GM20431 (cell line): ENCODE results near the gene TWIST2.

ENCODE experiments used
- in situ Hi-C: fragments of 300-500 bp; cut with MseI, MboI; formaldehyde crosslinking; loops from one replicate; pipeline ENCODE4 v1.15.0; 2020; ENCODE audit warnings: low sequenced_read_pairs; ENCODE audit not compliant: unreplicated experiment

TWIST2 gene

DNA sequence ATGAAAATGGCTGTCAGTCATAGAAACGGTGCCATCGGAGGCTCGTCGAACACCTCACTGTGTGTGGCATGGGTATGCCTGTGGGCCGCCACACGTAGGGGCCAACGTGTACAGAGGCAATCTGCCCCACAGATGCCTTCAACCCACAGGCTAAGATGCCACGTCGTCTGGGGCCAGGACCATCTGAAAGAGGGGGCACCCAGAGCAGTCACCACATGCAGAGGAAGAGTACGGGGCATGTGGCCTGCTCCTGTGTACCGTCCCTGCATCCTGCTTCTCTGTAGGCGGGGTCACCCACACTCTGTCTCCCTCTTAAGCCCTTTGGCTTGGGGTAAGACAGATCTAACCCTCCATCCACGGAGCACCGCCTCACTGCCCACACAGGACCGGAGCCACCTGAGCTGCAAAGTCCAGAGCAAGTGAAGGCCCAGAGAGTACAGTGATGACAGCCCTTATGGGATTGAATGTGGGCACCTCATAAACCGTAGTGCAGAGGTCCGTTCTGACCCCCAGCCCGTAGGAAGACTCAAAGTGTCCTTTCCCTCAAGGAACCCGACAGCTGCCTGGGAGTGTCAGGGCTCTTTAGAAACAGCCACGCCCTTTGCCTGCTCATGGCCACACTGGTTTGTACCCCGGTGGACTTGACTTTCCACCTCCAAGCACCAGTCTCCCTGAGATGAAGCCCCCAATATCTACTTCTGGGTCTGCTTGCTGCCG, 66.2 kb downstream of the TWIST2 start:
- in situ Hi-C loops: no loop called here

DNA sequence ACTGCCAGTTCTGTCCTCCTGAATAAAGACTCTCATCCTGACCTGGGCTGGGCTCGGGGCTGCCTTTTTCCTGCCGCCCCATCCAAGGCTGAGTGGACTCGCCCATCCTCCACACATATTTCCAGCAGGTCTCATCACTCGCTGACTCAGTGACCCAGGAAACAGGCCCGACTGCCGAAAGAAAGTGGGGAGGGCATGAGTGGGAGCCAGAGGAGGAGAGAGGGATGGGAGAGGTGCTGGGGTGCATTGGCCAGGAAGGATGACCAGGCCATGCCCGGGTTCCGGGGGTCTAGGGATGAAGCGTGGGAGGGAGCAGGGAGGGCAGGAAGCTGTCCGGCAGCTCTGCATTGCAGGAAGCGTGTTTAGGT, 66.7 kb downstream of the TWIST2 start:
- in situ Hi-C loops: no loop called here

DNA sequence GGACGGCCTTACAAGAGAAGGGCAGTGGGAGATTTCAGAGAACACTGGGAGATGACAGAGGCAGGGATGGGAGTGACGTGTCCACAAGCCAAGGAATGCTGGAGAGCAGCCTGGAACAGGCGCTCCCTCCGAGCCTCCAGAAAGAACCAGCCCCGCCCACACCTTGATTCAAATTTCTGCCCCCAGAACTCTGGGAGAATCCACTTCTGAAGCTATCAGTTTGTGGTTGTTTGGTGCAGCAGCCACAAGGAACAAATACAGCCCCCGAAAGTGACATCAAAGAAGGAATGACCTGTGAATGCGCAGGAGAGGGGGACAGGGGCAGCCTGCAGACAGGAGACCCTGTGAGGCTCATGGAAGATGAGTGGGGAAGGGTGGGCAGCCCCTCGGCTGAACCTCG, 67.3 kb downstream of the TWIST2 start:
- in situ Hi-C loops: no loop called here

DNA sequence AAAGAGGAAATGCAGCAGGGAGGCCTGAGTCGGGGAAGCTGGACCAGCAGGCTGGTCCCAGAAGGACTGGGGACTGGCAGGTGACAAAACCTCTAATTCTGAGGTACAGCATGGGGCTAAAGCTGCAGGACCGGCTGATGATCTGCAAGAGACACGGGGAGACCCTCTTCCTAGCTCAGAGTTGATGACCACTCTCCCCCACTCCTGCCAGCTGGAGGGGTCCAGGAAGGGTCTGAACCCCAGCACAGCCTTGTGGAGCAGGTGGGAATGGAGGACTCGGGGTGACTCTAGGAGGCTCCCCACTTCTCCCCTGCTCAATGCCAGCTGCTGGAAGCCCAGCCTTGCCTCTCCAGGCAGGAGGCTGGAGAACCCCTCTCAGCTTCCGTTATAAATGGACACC, 67.7 kb downstream of the TWIST2 start:
- in situ Hi-C loops: no loop called here

DNA sequence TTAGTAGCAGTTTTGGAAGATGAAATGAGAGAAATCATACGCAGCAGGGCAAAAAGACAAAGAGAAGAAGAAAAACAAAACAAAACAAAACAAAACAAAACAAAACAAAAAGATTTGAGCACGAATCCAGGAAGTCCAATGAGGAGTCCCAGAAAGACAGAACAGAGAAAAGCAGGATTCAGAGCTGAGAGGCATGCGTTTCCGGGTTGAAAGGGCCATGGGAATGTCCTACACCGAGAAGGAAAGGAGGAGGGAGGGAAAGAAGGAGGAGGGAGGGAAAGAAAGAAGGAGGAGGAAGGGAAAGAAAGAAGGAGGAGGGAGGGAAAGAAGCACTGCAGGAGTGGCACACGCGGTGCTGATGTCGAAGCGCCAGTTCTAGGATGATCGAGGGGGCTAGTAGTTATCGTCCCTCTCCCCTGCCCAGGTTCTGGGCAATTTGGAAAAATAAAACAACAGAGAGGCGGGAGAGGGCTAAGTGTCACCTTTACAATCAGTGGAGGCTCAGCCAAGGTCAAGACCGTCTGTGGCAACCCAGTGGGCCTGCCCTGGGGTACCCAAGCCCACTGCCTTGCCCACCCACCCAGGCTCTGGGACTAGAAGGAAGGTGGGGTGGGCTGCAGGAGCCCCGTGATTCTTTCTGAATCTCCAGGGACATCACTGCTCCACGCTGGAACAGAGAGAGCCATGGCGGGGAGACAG, 68.4 kb downstream of the TWIST2 start:
- in situ Hi-C loops: no loop called here

DNA sequence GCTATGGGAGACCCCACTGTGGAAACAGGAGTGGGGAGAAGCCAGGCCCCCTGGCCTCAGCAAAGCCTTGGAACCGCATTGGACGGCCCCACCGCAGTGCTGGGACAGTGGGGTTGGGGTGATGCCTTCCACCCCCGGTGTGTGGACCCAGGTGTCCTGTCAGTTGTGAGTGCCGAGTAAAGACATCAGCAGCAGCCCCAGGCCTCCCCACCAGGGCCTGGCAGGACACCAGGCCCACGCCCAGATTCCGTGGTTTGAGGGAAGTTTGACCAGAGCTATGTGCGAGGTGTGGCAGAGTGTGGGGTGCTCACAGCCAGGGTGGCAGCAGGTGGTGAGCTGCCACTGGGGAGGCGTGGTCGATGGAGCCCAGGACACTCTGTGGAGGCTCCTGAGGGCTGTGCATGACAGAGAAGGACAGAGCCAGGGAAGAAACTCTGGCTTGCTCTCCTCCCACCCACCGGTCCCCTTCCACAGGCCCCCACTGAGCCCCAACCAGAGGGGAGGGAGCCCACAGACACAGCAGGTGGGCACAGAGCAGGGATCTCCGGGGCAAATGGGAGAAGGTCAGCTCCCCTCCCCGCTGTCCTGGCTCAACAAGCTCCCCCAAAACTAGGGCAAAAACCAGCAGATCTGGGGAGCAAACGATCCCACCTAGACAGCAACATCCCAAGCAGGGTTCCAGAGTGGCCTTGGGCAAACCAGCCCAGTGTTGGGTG, 69.1 kb downstream of the TWIST2 start:
- in situ Hi-C loops: no loop called here

DNA sequence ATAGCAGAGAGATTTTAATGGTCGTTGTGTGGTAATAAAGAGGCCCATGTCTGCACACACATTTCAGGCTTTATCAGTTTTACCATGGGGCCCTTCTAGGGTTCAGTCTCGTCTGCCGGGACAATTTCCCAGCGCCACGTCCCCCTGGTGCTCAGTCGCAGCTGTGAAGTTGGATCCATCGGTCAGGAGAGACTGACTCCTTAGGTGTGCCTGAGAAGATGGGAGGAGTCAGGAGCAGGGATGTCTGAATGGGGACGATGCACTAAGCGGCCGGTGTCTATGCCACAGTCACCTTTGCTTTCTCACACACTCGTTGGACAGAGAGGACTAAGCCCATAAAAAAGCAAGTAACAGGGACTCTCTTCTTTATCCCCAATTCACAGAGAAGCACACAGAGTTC, 71.4 kb downstream of the TWIST2 start:
- in situ Hi-C loops: no loop called here

DNA sequence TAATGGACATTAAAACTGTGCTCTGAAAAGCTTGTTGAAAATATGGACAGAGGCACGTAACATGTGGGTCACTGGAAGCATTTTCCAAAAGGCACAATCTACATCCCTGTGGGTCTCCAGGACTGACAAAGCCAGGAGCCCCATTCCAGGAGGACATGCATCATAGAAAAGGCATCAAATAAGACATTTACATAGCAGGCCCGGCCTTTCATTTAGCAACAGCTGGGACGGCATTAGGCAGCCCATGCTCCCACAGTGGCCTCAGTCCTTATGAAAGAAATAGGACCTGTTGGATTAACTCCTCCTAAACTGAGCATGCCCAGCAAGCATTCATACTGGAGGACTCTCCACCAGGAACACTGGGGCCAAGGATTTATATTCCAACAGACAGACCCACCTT, 72.2 kb downstream of the TWIST2 start:
- in situ Hi-C loops: no loop called here

DNA sequence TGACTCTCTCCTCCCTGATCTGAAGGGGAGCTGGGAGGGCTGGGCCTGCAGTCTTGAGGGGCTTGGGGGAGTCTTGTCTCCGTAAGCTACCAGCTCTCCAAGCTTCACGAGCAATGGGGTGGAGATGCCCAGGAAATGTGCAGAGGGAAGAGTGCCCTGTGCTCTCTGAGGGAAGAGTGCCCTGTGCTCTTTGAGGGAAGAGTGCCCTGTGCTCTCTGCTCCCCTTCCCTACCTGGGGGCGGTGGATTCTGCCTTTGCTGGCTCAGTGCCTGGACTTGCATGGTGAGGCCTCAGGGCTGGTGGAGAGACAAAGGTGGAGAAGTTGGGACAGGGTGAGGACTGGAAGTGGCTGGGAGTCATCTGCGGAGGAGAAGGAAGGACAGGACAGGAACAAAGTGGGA, 72.7 kb downstream of the TWIST2 start:
- in situ Hi-C loops: no loop called here

DNA sequence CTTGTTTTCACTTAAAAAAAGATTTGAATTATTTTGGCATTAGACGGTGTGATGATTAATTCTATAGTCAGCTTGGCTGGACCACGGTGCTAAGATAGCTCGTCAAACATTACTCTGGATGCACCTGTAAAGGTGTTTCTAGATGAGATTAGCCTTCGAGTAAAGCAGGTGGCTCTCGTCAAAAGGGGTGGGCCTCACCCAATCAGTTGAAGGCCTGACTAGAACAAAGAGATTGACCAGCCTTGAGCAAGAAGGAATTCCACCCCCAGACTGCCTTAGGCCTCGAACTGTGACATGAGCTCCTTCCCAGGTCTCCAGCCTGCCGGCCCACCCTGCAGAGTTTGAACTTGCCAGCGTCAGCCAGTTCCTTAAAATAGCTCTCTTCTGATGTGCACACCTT, 73.4 kb downstream of the TWIST2 start:
- in situ Hi-C loops: no loop called here

DNA sequence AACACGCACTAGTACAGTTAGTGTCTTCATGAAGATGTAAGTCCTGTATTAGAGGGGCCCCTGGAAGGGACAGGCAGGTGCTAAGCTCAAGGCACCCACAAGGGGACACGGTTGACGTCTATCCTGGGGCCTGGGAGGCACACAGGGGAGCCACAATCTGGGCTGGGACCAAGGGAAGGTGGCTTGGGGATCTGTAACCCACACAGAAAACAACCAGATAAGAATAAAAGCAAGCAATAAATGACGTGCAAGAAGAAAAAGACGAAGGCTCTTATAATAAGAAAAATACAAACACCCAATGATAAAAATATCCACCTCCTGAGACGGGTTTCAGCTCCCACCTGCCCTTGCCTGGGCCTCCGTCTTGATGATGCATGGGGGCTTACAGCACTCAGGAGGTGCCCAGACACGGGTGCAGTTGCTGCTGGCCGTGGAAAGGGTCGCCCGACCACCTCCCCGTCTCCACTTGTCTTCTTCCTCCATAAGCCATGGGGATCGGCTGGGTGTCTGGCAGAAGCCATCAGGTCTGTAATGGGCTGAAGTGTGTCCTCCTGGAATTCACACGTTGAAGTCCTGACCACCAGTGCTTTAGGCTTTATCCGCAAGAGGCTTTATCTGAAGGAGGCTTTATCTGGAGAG, 73.9 kb downstream of the TWIST2 start:
- in situ Hi-C loops: no loop called here

DNA sequence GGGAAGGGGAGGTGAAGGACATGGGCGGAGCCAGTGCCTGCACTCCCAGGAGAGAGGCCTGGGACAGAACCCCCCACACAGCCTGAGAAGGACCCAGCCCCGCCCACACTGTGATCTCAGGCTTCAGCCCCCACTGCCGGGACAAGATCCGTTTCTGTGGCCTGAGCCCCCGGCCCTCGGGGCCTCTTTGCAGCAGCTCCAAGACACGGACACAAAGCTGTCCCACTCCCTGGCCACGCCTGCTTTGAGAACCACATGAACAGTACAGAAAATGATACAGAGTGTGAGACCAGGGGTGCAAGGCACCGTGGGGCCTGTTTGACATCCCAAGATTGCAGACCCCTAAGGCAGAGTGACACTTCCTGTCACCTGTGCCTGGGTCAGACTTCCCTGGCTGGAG, 74.5 kb downstream of the TWIST2 start:
- in situ Hi-C loops: no loop called here

DNA sequence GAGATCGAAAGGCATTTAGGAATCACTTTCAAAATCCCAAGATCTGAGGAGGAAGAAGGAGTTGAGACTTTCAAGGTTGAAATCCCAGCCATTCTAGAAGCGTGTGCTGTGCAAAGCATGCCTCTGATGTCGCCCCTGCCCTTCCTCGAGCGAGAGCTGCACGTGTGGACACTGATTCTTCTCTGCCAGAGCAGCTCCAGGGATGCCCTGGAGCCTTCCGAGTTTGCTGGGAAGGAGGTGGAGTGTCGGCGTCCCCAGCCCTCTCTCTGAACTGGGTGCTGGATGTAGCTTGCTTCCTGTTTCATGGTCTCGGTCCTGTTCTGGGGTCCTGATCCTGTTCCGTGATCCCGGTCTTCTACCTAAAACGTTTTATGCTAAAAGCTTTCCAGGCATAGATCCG, 76.1 kb downstream of the TWIST2 start:
- in situ Hi-C loops: no loop called here

DNA sequence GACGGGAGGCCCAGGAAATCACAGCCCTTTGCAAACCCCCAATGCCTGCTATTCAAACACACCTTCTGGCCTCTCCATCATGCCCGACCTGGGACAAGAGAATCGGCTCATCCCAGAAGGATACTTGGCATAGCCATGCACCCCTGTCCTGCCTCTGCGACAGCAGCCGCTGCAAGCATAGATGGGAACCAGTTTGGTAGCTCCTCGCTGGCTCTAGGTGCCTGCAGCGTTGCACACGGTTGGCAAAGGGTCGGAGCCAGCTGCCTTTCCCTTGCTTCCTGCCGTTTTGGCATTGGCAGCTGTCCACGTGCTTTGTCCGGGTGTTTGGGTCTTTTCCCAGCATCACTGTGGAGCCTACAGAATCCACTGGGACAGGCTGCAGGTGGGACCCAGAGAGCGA, 76.9 kb downstream of the TWIST2 start:
- in situ Hi-C loops: no loop called here

DNA sequence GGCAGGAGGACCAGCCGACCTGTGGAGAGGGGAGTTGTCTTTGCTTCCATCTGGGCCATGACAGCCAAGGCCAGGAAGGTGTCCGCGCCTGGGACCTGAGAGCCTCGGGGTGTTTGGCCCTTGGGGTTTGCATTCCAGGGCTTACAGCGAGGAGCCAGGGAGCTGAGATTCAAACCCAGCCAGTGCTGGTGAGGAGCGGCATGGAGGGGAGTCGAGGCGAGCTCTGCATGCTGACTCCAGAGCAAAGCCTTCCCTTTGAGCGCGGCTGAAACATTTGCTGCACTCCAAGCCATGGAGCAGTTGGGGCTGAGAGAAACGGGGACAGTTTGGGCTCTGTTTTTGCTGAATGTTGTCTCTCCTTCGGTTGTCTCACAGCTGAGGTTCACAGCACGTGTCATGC, 77.4 kb downstream of the TWIST2 start:
- in situ Hi-C loops: no loop called here

DNA sequence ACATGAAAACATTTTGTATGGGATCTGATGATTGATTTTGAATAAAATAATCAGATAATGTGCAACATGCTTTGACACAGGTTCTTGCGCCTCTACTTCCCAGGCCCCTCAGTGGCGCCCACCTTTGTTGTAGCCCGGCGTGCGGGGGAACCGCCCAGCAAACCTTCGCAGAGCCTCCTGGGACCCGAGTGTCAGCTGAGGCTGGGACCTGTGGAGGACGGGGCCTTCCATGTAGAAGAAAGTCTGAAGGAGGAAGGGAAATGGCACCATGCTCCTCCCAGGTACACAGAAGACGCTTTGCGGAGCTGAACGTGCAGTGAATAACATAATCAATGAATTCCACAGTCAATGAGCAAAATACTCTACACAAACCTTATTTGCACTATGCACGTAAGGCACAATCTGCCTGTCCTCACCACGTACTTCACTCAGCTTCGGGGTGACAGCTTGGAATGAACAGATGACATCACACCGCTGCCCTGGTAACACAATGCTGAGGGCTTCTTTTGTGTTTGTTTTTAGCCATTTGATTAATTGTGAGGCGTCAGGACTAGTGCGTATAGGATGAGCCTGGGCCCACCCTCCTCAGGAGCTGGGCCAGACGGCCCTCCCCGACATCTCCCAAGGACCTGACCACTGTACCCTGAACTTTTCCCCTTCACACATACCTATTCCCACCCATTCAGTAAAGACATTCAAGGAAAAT, 78.1 kb downstream of the TWIST2 start:
- in situ Hi-C loops: no loop called here

DNA sequence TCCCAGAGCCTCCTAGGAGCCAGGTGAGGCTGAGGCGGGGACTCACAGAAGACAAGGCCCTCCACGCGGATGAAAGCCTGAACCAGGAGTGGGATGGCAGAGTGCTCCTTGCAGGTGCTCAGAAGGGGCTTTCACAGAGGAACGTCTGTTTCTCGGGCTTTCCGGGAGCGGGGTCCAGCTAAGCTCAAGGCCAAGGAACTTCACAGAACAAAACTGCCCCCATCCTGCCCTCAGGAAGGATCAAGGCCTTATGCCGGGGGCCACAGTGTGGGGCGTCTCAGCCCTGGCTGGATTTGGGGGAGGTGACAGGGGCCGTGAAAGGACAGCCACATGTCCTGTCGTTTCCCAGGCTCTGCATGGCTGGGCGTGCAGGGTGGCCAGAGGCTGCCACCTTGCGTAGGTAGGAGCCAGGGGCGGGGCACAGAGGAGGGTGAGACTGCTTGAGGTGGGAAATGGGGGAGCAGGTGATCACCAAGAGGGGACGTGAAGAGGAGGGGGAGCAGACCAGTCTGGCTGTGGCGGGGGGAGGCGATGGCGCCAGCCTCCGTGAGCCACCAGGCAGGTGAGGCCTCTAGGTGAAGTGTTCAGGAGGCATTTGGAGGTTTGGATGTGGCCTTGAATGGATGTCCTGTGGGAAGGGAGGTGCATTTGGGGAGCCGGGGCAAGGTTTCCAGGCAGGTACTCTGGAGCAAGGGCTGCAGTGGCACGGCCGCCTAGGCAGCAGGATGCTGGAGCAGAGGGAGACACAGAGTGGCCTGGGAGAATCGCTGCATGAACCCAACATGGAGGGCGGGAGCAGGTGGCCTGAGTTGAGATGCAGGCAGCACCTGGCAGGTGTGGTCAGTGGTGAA, 79.1 kb downstream of the TWIST2 start:
- in situ Hi-C loops: no loop called here

DNA sequence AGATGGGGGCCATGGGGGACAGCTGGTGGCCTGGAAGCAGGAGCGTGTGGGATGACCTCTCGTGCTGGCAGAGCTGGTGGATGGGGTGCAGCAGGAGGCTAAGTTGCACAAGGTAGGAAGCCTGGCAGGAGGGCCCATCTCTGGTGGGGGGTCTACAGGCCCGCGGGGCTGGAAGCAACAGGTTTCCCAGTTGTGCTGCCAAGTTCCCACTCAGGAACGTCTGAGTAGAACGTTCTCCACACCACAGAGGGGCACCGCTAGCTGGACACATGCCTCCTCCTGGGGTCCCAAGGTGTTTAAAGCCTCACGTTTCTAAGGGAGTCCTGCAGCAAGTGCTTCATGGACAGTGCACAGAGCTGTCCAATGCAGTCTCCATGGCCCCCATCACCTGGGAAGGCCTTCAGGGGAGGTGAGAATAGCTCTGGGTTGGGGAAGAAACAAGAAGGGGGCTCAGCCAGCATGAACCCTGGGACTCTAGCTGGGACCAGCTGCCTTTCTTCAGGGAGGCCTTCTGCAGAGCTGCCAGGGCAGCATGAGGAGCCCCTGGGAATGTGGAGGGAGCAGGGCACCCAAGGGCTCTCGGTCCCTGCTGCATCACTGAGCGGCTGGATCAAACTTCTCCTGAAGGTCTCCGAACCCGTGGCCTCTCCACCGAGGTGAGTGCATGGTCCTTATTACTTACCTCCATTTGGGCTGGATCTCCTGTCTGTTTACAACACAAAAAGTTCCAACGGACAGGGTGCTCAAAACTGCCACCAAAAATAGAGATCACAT, 80.0 kb downstream of the TWIST2 start:
- in situ Hi-C loops: no loop called here
